Activated effector memory CD4-positive, alpha-beta T cell treated with anti-CD3 and anti-CD28 coated beads, Interleukin-2, amount 50 U/mL, for 16 hours (primary cell): ENCODE results near the gene KBTBD2.
"Not testable (repeated sequence)": the region's sequence is repeated elsewhere in the genome, so short reads cannot be mapped to it uniquely, and the experiment has no call there.

ENCODE experiments used
- DNase-seq: peaks from one replicate; pipeline ENCODE4 v3.0.0-alpha.2; 2020

Gene KBTBD2

DNA sequence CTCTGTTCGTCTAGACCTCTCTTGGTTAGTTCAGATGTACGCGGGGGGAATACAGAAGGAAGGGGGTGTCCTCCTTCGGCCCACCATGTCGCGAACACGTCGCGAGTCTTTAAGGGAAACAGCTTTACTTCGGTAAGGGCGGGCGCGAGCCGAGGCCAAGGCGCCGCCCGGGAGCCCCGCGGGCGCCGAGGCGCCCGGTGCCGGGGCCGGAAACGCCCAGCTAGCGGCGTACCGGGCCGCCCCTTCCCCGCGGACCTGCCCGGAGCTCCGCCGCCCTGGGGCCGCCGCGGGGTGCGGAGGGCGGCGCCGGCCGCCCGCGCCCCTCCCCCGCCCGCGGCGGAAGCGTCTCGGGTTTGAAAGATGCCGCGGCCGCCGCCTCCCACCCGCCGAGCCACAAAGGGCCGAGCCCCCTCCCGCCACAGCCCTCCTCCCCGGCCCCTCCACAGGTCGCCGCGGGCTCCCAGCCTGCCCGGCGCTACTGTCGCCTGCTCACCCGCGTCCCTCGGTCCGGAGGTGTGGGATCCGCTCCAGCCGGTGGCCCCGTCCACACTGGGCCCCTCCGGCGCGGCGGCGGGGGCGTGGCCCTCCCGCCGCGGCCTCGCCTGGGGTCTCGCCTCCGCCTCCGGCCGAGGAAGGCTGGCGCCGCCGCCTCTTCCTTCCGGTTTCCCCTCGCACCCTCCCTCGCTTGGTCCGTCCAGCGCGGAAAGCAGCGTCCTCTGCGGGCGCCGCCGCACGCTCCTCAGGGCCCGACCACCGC, at the start of gene KBTBD2:
Gene KBTBD2, minus strand, starts transcription at position 718 of the 757 bp plus-strand sequence. CDS start 12,156 bp downstream, outside the sequence.
- peak; percentile 92 for DNase-seq

DNA sequence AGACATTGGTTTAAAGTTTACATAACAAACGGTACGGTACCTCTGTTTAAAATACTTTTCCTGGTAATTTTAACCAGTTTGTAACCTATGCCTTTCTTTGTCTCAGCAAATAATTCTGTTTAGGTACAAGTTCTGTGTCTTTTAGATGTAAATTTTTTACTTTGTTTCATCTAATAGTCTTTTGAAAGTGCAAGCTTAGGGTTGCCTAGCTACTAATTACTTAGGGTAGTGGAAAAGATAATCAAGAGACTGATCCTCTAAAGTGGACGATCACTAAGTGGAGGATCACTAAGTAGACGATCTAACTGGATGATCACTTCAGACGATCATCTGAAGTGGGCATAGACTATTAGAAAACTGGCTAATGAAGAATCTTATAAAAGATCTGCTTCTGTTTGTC, 49.6 kb upstream of the KBTBD2 start:
- DNase-seq, result no peak

DNA sequence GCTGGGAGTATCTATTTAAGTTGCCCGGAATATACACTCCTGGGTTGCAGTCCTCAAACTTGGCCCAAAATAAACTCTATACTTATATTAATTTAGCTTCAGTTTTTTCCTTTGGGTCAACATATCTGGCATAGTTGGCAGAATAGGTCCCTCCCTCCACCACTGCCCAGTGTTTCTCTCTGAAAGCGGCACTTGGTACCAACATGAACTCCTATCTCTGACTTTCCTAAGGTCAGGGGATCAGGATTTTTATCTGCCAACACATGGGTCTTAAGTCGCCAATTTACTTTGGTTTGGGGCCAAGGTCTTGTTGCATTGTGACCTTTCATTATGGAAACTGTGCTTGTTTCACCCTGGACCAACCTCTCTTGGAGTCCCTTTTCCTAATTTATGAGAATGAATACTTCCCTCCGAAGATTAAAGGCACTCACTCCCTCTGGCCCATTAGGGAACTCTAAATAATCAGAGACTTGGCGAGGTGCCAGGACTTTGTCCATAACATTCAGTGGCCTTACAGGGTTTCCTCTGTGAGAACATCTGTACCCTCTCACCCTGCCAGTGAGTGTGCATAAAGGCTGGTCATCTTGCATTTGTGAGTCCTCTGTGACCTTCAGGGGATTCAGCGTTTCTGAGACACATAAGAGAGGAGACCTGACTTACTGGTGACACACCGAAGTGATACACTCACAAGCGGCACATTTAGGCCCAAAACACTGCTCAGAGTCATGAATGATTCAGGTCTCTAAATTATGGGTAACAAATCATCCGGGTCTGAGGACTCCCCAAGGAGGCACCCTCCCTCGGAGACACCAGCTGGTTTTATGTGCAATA, 46.0 kb upstream of the KBTBD2 start:
- DNase-seq, result no peak

DNA sequence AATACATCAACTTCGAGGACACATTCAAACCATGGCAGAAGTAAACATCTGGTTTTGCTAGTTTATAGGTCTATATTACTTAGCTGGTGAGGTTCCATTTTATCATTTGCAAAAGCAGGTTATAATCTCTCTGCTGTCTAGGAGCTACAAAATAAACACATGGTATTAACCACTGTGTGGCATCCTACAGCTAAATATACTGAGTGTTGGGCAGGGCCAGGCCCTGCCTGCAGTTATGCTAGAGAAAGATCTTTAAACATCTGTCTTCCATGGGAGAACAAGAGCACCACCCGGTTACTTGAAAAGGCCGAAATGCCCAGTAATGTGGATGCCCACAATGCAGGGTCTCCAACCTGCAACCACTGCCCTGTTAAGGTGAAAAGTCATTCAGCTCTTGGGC, 45.1 kb upstream of the KBTBD2 start:
- no peak for DNase-seq

DNA sequence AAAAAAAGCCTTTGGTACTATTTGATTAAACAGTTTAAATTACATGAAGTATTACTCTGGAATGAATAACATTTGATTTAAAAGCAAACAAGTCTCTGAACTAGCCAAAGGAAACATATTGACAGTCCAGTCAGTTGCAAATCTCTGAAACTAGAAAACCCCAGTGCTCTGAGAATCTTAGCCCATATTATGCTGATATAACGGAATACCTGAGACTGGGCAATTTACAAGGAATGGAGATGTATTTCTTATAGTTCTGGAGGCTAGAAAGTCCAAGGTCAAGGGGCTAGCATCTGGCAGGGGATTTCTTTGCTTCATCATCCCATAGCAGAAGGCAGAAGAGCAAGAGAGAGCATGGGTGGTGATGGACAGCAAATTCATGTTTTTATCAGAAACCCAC, 44.0 kb upstream of the KBTBD2 start:
- DNase-seq, result no peak

DNA sequence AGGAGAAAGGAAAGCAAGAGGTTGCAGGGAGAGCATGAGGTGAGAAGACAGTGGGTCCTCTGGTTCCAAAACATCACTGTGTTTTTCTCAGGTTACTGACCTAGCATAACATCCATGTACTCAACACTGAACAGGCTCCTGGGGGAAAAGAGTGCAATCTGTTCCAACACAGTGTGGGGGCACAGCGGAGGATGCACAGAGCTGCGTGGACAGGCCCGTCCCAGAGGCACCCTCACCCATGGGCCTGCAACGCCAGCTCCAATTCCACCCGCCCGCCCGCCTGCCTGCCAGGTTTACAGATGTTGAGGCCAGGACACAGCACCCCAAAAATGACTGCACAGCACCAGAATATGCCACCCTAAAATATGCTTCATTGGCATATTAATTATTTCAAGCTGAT, 38.8 kb upstream of the KBTBD2 start:
- no peak for DNase-seq

DNA sequence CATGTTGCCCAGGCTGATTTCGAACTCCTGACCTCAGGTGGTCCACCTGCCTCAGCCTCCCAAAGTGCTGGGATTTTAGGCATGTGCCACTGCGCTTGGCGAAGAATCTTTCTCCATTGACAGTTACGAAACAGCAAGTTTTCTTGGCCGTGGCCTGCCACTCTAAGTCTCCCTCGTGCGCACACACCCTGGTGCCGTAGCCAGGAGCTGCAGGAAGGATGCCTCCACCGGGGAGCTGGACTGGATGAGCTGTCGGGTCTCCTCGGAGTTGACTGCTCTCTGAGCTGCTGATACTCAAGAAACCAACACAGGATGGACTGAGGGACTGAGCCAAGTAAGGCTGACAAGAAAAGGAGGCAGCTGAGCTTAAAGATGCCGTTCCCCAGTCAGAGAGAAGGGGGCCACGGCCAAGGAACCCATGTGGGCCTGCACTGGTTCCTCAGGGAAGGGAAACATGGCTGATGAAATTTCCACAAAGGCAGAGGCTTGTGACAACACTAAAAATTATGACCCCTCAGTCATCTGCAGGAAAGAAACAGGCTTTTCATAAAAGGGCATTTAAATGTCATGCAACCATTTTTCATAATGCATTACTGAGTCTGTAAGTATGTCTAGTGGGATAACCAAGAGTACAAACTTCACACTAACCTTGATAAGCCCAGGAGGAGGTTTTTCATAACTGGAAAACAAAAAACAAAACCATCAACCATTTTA, 38.0 kb upstream of the KBTBD2 start:
- DNase-seq, result no peak

DNA sequence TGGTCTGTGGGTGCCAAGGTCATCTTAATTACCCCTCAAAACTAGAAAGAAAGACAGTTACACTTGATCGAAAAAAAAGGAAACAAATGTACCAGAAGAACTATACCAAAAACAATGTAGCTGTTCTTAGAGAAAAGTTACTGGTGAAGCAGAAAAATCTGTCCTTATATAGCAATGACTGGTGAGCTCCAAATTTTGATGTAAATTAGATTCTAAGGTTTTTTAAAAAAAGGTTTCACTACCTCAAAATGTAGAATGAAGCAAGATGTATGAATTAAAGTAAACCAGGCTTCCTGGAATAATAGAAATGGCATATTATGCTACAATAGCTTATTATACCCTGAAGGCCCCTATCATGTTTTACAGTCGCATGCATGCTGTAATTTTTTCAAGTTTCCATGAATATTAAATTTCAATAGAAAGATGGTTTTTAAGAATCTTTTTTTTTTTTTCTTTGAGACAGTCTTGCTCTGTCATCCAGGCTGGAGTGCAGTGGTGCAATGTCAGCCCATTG, 37.3 kb upstream of the KBTBD2 start:
- no peak for DNase-seq

DNA sequence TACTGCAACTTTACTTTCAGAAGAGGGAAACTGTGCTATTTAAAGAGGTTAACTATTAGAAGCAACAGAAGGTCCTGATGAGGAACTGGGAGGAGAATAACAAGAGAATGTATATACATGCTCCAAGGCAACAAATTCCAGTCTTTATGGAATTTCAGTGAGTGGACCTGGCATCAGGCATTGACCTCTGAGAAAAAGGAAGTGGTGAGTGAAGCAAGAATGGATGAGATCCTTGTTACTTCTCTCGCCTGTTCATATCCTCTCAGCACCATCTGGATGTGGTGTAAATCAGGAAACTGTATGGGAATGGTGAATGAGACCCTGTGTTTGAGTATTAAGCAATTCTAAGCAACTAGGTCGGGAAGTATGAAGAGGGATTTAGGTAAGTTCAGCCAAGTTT, 30.3 kb upstream of the KBTBD2 start:
- DNase-seq, result no peak

DNA sequence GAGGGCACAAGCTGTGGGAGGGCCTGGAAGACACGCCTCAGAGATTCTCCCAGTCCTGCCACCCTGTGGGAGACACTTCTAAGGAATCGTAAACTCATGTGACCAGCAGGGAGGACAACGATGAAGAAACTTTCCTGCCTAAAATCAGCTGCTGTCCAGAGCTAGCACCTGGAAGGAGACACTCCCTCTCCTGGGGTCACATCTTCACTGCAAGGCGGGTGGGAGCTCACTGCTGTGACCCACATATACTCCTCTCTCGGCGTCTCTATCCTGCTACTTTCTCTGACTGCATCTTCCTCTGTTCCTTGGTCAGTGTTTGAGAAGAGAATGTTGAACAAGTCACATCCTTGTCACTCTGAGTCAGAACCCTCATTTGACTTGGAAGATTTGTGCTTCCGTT, 25.4 kb upstream of the KBTBD2 start:
- DNase-seq, result not testable (repeated sequence)

DNA sequence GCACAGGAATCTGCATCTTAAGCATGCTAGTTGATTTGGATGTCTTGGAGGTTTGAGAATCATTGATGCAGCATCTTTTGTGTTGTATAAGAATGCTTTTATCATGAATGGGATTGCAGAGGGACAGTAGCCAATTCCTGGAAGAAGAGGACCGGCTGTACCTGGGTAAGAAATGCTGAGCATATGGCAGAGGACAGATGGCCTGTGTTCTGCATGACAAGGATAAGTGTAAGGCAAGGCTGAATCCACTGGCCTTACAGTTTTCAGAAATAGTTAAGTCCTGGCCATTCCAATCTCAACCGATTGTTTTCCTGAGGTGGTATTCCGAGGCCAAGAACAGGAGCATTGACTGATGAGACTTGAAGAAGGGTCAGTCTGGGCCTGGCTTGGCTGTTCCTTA, 24.4 kb upstream of the KBTBD2 start:
- no peak for DNase-seq

DNA sequence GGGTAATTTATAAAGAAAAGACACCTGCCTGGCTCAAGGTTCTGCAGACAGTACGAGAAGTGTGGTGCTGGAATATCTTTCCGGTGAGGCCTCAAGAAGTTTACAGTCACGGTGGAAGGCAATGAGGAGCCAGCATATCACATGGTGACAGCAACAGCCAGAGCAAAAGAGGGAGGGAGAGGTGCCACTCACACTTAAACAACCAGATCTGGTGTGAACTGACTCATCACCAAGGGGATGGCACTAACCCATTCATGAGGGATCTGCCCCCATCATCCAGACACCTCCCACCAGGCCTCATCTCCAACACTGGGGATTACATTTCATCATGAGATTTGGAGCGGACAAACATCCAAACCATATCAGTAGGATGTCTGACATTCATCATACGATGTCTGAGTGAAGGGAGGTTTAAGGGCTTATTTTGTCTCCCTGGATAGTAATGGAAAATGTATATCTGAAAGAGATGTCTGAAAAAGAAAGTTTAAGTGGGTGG, 23.5 kb upstream of the KBTBD2 start:
- no peak for DNase-seq

DNA sequence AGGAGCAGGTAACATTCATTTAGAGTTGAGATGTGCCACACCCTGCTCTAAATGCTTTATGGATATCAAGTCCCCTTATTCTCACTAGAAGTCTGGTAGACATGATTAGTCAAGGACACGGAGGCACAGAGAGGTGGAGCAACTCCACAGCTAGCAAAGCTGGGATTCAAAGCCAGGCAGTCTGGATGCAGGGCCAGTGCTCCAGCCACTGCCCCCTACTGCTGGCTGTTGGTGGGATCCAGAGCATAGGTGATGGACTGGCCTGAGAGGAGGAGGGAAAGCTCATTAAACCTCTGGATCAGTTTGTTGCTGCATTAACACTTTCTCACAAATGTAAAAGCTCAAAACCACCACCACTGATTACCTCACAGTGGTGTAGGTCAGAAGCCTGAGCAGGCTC, 22.6 kb upstream of the KBTBD2 start:
- DNase-seq, result no peak

DNA sequence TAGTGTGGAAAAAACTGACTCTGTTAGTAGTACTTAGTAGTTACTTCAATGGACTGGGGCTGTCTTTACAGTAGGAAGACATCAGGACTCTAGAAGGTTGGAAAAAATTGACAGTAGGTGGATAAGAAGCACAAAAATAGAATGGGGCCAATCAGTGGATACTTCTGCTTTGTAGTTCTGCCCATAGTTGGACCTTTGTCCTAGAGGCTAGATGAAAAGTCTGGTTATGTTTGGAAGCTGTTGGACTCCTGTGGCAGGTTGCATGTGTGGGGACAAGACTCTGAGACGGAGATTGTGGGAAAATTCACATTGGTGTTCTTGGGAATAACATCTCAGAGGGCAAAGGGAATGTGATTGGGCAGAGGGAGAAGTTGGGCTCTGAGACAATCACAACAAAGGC, 18.6 kb upstream of the KBTBD2 start:
- no peak for DNase-seq

DNA sequence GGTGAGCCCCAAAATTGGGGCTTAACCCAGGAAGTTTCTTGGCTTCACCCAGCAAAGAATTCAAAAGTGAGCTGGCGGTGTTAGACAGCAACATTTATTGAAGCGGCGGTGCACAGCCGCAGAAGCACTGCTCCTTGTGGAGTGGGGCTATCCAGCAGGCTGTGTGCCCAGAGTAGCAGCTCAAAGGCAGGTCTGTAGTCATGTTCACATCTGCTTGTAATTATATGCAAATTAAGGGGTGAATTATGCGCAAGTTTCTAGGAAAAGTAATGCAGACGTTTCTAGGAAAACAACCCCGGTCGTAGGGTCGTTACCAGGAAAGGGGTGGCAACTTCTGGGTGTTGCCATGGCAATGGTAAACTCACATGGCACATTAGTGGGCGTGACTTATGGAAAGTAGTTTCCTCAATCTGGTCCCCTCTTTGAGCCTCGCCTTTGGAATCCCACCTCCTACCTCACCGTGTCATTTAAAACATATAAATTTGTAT, 13.7 kb upstream of the KBTBD2 start:
- peak; percentile 91 for DNase-seq

DNA sequence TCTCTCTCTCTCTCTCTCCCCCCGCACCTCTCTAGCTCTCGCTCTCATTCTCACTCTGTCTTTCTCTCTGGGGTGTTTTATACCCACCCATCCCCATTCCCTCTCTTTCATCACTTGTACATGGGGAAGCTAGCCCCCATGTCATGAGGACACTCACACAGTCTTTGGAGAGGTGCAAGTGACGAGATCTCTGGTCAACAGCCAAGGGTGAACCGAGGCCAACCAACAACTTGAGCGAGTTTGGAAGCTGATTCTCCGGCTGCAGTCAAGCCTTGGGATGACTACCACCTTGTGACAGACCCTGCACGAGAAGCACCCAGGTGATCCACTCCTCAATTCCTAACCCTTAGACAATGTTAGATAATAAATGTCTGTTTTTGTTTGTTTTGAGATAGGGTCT, 10.1 kb upstream of the KBTBD2 start:
- DNase-seq, result no peak

DNA sequence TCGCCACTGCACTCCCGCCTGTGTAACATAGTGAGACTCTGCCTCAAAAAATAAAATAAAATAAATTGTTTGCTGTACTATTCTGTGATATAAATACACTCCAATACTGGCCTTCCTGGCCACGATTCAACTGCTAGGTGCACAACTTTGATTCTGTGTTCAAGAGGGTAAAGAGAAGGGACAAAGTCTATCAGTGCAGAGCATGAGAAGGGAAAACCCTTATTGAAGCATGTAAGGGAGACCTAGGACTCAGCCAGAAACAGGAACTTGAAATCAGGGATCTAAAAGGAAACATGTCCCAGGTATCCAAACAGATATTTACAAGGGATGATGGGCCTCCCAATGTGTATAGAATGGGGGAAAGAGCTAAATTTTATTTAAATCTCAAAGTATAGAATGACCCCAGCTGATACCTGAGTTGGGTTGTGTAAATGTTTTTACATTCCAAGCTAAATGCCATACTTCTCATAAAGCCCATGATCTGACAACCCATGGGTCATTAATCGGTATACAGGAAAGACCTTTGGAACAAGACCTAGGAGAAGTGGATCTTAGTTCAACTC, 9.0 kb upstream of the KBTBD2 start:
- no peak for DNase-seq

DNA sequence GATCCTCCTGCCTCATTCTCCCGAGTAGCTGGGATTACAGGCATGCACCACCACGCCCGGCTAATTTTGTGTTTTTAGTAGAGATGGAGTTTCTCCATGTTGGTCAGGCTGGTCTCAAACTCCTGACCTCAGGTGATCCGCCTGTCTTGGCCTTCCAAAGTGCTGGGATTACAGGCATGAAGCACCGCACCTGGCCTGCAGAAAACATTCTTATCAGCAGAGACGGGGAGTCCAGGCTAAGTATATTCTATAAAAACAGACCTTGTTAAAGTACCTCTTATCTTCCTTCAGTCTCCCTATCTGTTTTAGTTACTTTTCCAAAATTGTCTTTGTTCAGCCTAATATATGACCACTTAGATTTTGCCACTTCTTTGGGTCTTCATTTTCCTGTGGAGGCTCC, 5.8 kb upstream of the KBTBD2 start:
- not testable (repeated sequence) for DNase-seq

DNA sequence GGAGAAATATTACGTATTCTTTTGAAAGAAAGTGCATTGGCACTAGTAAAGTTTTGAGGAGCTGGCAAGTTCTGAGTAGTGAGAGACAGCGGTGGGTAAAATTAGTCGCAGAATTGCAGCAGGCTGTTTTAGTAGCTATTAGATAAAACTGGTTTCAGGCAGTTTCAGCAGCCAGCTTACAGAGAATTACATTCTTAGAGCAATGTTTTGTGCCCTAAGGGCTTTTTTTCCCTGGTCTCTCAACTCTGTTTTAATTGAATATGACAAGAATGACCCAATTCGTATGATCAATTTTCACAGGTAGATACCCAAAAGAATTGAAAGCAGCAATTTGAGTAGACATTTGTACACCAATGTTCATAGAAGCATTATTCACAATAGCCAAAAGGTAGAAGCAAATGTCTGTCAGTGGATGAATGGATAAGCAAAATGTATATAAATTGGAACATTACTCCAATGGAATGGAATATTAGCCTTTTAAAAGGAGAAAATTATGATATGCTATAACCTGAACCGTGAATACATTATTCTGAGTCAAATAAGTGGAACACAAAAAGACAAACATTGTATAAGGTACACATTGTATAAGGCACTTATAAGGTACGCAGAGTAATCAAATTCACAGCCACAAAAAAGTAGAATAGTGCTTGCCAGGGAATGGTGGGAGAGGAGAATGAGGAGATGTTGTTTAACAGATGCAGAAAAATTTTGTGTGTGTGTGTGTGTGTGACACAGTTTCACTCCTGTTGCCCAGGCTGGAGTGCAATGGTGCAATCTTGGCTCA, 5.2 kb upstream of the KBTBD2 start:
- DNase-seq, result no peak

DNA sequence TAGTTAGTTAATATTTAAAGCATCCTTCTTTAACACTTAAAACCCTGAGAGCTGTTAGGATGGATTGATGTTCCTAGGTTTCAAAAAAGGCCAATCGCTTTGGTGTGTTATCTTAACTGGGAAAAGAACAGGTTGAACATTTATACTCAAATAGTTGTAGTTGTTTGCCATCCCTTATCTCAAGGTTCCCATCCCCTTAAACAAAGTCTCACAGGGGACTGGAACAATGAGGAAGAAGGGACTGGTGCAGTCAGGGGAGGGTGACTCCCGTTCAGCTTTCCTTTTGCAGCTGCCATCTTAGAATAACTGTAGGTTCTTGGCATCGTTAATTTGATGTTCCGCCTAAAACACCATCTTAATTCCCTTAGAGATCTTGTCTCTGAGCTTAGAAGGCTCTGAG, 2.6 kb upstream of the KBTBD2 start:
- no peak for DNase-seq

DNA sequence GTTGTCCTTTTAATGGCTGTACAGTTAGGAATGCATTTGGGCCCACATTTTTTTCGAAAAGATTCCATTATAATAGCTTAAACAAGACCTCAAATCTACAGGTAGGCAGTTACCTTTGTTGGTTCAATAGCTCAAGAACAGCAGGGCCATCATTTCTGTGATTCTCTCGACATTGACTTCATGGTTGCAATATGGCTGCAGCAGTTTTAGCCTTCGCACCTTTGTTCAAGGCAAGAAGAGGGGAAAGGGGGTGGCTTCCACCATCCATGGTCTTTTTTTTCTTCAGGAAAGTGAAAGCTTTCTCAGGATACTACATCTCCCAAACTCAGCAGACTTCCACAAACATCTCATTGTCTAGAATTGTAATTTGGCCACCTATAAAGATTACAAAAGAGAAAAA, 2.2 kb upstream of the KBTBD2 start:
- no peak for DNase-seq

DNA sequence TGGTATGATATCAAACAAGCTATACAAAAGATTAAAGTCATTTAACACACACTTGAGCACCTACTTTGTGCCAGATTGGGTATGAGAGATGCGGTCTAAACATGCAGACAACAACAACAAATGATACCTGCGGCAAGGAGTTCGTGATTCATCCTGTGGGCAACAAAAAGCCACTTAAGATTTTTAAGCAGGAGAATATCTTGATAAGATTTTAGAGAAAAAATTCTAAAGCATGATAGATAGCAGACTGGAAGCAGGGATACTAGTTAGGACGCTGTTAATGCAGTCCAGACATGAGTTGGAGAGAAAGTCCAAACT, 1.6 kb upstream of the KBTBD2 start:
- no peak for DNase-seq
